D721Med (cell line): Measurements from ENCODE around the gene PSTK.

Source experiments
- DNase-seq: peaks from one replicate; pipeline ENCODE4 v3.0.0; 2011; ENCODE audit warnings: low spot score; ENCODE audit not compliant: insufficient read length
- FAIRE-seq: peaks from 2 replicates; lab custom pipeline; 2011; peaks lifted over from hg19 to GRCh38; lab: Jason Lieb, UNC
- CTCF ChIP-seq: IDR thresholded peaks from 2 replicates; pipeline ENCODE4 v1.5.1; 2012; ENCODE audit warnings: mild to moderate bottlenecking, control low read depth; ENCODE audit not compliant: insufficient read depth; ENCODE audit errors: missing control alignments

The PSTK gene

GRCh38 chr10:123034332-123034731 is 54.1 kb downstream of the PSTK start:
- TF ChIP-seq CTCF = no peak
- DNase-seq (no peak), FAIRE-seq (no peak)

DNA sequence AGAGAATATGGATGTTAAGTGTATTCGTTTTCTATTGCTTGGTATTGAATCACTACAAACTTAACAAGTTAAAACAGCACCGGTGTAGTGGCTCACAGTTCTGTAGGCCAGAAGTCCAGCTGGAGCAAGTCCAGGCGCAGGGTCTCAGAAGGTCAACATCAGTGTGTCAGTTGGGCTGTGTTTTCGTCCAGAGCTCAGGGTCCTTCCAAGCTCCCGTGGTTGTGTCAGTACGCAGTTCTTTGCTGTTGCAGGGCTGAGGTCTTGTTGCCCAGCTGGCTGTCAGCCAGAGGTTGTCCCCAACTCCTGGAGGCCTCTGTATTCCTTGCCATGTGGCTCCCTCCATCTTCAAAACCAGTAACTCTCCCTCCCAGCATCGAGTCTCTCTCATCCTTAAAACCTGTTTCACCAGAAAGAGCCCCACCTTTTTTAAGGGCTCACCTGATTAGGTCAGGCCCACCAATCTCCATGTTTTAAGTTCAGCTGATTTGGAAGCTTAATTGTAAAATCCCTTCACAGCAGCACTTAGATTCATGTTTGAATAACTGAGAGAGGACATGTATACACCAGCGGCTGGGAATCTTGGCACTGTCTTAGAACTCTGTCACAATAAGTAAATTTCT is 55.4 kb downstream of the PSTK start:
- no peak for DNase-seq
- no peak for FAIRE-seq
- TF ChIP-seq CTCF = no peak

DNA sequence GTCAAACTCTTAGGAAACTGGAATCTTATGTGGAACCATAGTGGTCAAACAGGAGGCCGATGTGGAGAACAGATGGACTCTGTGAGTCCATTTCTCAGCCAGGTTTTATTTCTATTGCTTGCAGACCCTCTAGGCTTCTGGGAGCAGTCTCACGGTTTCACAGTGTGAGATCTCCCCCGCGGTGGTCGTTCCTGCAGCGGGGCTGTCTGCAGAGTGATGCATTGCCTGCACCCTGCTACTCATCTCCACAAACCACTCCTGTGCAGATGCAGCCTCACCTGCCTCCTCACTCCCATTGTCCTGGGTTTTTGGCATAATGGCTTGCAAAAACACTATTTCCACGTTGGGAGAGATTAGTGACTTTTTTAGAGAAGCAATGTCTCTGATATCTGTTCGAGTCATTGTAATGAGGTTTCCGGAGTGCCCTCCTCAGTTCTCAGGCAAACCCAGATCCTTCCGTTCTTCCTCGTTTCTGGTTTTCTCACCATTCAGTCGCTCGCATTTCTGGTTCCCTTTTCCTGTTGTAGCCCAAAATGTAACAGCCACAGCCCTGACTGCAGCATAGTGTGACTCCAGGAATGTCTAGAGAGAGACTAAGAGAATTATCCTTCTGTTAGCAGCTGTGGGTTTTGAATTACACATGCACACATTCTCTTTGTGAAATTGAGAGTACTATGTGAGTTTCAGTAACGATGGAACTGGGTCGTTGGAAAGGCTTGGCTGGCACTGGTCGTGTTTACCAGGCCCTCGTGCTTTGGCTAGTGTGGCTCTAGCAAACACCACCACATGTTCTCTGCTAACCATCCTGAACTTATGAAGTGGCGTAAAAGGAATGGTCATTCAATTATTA is 58.8 kb downstream of the PSTK start:
- no peak for TF ChIP-seq CTCF
- FAIRE-seq (no peak), DNase-seq (no peak)

DNA sequence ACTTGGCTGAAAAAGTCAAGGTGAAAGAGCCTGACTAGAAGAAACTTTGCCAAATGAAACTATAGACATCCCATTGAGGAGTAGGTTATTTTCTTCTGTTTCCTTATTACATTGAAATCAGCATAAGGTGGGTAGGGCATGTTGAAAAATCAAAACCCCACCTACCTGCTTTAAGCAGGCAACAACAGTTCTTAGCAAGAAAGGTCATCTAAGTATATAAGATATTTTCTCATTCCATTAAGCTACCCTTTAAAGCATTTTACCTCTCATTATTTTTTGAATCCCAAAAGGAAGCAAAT is 59.4 kb downstream of the PSTK start:
- no peak for FAIRE-seq
- DNase-seq = no peak
- no peak for TF ChIP-seq CTCF
